ENCODE data around the gene RAB4A.
"Not testable (repeated sequence)": the region's sequence is repeated elsewhere in the genome, so short reads cannot be mapped to it uniquely, and the experiment has no call there.

RAB4A gene

DNA sequence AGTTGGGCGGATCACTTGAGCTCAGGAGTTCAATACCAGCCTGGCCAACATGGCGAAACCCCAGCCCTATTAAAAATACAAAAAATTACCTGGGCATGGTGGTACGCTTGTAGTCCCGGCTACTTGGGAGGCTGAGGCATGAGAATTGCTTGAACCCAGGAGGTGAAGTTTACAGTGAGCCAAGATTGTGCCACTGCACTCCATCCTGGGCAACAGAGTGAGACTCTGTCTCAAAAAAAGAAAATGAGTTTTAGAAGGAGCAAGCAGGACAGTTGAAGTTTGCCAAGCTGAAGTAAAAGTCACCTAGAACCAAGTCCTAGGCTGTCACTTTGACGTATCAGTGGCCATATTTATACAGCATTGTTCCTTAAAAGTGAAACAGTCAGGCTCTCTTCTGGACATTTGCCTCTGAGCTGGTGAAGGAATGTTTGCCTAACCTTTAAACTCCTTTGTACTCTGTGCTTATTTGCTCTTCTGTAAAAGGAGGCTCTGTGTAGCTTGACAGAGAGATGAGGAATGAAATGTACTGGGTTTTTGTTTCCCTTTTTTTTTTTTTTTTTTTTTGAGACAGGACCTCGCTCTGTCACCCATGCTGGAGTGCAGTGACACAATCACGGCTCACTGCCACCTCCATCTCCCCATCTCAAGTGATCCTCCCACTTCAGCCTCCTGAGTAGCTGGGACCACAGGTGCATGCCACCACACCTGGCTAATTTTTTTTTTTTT is 2.8 kb downstream of the RAB4A start:
- no peak for DNase-seq

GRCh38 chr1:229275005-229275404 is 4.1 kb downstream of the RAB4A start:
- DNase-seq, result no peak

DNA sequence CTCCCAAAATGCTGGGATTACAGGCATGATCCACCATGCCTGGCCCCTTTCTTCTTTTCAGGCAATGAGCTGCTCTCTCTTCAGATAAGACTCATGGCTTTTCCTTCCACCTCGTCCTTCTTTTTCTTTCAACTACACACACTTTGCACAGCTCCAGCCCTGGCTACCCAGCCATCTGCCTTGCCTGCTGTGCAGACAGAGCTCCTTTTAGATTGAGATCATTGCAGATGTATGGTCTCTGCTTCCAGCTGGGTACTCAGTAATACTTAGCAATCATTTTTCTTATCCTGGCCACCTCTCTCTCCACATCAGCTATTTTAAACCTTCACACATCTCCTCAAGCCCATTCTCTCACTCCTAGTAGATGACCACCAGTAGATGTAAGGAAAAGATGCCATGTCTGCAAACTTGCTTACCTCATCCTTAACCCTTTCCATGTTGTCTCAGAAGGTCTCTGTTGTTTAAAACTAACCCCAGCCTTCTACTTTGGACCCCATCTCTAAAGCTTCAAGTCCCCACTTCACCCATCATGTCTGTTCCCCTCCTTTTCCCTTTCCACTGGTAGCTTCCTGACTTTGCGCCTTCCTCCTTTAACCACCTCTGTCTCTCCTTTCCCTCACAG is 7.3 kb downstream of the RAB4A start:
- DNase-seq, result no peak

GRCh38 chr1:229279242-229279641 is 8.3 kb downstream of the RAB4A start:
- DNase-seq, result no peak

GRCh38 chr1:229280037-229280828 is 9.3 kb downstream of the RAB4A start:
- no peak for DNase-seq

DNA sequence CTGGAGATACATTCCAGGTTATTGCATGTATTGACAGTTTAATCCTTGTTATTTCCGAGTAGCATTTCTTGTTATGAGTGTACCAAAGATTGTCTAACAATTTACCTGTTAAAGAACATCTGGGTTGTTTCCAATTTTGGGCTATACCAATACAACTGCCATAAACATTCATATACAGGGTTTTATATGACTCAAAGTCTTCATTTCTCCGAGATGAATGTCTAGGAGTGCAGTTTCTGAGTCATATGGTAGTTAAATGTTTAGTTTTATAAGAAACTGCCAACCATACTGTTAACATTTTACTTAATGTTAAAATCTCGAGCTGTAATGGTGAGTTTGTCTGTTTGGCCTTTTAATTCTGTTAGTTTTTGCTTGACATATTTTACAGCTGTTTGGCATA is 10.0 kb downstream of the RAB4A start:
- DNase-seq, result no peak

DNA sequence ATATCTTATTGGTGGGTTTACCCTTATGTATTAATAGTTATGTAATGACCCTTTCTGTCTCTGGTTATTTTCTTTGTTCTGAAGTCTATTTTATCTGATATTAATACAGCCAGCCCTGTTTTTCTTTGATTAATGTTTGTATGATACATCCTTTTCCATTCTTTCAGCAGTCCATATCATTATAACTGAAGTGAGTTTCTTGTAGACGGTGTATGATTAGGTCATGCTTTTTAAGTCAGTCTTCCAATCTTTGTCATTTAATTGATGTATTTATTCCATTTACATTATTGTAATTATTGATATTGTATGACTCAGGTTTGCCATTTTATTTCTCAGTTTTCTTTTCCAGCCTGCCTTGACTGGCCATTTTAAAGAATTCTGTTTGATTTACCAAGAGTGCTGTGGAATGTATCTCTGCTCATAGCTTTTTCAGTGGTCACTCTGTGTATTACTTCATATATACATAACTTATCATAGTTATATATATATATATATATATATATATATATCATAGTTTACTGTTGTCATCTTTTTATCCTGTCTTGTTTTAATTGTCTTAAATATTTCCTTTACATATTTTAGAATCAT is 10.5 kb downstream of the RAB4A start:
- DNase-seq, result no peak

GRCh38 chr1:229282295-229282823 is 11.4 kb downstream of the RAB4A start:
- no peak for DNase-seq

DNA sequence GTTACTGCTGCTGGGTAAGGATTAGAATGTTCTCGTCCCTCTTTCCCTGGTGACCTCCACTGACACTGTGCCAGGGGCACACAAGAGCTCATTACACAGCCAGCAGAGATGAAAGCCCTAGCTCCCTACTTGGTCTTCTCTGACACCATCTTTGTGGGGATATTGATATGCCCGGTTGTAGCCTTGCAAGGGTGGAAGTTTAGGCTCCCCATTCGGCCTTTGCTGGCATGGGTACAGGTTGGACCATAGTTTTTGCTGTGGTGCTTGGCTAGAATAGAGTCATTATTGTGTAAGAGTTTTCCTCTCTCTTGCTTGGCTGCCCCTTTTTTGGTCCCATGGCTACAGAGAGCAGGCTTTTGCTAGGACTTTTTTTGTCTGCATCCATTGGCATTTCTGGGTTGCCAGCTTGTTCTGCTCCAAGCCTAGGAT is 12.3 kb downstream of the RAB4A start:
- no peak for DNase-seq

- no peak for DNase-seq
Measured at GRCh38 chr1:229284887-229285286, 14.0 kb downstream of the RAB4A start.

DNA sequence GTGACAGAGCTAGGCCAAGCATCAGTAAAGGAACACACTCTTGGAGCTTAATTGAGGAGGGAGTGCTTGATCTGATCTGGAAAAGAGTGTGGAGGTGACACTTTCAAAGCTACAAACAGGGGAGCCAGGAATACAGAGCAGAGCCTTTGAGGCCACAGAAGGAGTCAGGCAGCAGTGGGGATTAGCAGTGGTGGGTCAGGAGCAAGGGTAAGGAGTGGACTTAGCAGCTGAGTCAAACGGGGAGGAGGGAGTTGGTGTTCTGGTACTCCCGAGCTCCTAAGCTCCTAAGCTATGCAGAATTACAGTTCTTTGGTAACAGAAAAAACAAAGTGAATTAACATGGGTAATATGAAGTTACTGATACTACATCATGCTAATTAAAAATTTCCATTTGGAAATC is 14.5 kb downstream of the RAB4A start:
- no peak for DNase-seq

DNA sequence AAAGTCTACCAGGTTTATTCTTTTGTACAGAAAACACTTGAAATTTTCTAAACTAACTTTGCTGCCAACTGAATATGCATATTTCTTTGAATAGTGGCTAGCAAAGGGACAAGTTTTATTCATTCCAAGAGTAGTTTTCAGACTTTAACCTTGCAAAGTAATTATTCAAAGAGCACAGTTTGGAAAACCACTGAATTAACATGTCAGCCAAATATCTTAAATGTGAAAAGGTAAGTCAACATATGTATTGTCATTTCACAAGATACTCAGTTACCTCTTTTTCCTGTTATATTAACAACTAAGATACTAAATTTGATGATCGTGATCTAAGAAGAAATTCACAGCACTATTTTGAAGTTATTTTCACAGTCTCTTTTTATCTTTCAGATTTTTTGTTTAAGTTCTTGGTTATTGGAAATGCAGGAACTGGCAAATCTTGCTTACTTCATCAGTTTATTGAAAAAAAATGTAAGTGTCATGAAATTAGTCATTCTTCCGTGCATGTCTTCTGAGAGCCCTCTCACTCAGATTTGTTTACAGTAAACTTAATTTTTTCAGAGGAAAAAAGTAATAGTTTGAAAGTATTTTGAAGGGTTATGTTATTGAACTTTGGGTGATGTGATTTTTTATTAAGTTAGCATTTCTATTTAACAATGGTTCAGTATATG is 15.3 kb downstream of the RAB4A start:
- no peak for DNase-seq

GRCh38 chr1:229287267-229287666 is 16.4 kb downstream of the RAB4A start:
- DNase-seq, result no peak

DNA sequence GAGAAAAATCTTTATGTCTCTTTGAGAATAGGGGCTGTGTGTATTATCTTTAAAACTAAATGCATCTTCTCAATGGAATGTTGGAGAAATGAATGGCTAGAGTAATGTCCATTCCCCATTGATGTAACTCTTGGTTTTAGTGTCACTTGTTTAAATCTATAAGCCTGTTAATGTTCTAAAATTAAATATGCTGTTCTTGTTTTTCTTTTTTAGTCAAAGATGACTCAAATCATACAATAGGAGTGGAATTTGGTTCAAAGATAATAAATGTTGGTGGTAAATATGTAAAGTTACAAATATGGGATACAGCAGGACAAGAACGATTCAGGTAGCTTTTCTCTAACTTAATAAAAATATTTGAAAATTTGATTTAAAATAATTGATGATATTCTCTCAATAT is 17.6 kb downstream of the RAB4A start:
- DNase-seq, result no peak

DNA sequence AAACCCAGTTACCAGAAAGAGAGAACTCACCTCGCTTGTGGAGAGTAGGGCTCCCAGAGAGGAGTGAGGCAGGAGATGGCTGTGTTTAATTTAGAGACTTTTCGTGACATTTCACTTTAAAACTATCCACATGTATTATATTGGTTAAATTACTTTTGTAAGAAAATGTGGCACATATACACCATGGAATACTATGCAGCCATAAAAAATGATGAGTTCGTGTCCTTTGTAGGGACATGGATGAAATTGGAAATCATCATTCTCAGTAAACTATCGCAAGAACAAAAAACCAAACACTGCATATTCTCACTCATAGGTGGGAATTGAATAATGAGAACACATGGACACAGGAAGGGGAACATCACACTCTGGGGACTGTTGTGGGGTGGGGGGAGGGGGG is 20.8 kb downstream of the RAB4A start:
- DNase-seq, result not testable (repeated sequence)

DNA sequence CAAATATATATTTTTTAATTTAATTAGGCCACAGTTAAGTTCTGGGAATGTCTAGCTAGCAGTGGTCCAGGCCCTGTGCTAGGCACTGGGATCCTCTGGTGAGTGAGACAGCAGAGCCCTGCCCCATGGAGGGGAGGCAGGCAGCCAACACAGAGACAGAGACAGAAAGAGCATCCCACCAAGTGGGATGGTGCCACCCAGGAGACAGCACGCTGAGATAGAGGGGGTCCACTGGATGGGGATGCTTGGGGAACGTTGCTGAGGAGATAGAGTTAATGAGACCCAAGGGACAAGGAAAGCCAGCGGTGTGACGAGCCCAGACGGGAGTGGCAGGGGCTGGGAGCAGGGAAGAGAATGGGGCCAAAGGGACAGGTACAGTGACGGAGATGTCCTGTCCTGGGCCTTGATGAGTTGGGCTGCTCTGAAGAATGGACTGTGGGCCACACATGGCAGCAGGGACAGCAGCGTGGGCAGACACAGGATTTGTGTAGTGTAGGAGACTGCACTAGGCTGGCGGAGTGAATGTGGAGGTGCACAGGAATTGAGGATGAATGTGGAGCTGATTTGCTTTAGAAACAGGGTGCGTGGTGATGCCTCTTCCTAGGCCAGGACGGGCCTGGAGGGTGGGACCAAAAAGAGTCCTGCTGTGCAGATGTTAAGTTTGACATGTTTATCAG is 22.8 kb downstream of the RAB4A start:
- DNase-seq, result no peak

DNA sequence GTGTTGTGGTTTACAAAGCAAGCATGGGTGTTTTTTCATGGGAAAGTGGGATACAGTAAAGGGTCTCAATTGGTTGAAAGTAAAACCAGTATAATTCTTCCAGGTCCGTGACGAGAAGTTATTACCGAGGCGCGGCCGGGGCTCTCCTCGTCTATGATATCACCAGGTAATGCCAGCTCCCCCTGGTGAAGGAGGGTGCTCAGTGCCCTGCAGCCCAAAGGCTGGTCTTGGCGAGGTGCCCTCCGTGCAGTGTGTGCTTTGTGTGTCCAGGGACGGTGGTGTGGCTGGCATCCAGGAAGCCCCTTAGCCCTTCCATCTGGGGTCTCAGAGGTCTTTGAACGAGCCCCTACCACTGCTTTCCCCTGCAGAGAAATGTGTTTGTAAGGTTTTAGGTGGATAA is 24.8 kb downstream of the RAB4A start:
- no peak for DNase-seq

DNA sequence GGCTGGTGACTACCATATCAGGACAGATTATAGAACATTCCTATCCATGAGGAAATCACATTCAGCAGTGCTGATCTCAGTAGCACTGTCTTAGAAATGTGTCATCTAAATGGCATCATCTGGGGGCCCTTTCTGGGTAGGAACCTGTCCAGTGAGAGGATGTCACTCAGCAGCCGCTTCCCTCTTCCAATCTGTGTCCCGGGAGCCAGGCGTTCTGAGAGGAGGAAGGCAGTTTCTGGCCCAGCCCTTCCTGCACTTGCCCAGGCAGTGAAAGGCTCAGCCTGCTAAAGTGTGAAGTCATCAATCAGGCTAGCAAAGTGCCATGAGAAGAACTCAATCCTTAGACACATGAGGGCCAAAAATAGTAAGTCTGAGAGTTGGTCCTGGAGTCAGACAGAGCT is 25.6 kb downstream of the RAB4A start:
- DNase-seq, result no peak

DNA sequence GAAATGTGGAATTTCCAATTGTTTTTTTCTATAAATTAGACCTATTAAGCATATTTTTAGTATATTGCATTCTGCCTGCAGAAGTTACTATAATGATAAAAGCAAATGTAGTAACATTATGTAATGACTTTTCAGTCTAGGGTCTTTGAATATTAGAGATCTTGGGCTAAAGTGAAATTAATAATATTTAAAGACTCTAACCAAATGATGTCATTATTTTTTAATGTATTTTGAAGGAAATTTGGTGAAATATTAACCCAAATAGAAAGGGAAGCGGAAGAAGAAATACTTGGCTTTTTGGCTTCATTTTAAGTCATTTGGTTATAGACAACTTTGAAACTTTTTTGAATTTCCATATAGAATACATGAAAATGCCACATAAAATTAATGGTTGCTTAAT is 26.8 kb downstream of the RAB4A start:
- DNase-seq, result no peak

DNA sequence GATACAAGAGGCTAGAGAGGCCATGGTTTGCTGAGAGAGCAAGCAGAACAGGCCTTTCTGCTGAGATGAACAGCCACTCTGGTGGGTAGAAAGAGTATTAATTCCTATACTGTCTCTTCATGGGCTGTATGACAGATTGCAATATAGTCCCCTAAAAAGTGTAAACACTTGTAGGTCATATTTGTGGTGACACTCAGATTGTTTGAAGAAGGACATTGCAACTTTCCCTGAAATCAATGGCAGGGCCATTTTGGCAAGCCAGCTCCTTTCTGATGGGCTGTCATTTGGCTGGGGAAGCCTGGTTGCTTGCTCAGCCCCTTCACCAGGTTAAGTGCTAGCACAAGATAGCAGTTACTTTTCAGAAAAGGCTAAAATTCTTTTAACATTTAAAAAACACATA is 27.5 kb downstream of the RAB4A start:
- DNase-seq, result no peak

DNA sequence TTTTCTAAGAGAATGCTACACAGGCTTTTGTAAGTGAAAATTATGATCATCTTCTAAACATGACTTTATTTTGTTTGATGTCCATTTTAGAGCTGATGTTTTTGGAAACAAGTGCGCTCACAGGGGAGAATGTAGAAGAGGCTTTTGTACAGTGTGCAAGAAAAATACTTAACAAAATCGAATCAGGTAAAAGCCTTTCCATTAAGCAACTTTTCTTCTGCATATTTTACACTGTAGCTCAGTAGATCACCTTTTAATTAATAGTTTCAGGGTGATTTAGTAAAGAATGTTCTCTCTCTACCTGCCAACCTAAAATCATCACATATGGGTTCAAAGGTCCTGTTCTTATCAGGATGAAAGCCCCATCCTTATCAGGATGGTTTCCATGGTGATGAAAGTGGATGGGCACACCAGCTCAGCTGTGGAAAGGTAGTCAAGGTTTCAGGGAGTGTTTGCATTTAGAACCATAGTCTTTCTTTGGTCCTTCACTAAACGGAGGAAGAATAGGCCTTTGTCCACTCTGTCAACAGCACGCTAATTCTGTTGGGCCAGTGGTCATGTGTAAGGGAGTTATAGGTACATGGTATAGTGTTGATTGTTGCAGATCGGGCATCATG is 28.1 kb downstream of the RAB4A start:
- no peak for DNase-seq

Data from activated CD4-positive, CD25-positive, alpha-beta regulatory T cell treated with anti-CD3 and anti-CD28 coated beads, Interleukin-2, amount 50 U/mL, for 72 hours (primary cell).